ENCODE measurements around the gene ERGIC1.

DNA sequence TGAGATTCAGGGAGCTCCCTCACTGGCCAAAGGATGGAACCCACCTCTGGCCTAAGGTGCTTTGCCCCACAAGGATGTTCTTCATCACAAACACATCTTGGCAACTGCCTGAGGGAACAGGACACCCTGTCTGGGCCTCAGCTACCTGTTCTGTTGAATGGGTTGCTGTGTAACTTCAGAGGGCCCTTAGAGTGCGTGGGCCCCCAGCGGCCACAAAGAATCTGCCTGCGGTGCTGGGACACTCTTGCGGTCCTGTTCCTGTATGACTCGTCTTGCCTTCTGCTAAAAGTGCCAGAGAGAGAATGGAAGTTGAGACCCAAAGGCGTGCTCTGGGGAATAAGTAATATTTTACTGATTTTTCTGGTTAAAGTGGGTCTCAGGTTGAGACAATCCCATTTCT is 111.1 kb downstream of the ERGIC1 start:
- TF ChIP-seq, protein P1, sequence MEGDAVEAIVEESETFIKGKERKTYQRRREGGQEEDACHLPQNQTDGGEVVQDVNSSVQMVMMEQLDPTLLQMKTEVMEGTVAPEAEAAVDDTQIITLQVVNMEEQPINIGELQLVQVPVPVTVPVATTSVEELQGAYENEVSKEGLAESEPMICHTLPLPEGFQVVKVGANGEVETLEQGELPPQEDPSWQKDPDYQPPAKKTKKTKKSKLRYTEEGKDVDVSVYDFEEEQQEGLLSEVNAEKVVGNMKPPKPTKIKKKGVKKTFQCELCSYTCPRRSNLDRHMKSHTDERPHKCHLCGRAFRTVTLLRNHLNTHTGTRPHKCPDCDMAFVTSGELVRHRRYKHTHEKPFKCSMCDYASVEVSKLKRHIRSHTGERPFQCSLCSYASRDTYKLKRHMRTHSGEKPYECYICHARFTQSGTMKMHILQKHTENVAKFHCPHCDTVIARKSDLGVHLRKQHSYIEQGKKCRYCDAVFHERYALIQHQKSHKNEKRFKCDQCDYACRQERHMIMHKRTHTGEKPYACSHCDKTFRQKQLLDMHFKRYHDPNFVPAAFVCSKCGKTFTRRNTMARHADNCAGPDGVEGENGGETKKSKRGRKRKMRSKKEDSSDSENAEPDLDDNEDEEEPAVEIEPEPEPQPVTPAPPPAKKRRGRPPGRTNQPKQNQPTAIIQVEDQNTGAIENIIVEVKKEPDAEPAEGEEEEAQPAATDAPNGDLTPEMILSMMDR (IDR thresholded peaks at IDR 0.05; ENCODE audit: control extremely low read depth in 1 of 3, insufficient read depth in 1 of 3, low read depth in 1 of 3, low read length in 3 of 3): no peak
- TF ChIP-seq POLR2A (IDR thresholded peaks at IDR 0.05; ENCODE audit: control extremely low read depth in 1 of 2, low read depth in 2 of 2, low read length in 2 of 2): no peak
- TF ChIP-seq, protein P2, sequence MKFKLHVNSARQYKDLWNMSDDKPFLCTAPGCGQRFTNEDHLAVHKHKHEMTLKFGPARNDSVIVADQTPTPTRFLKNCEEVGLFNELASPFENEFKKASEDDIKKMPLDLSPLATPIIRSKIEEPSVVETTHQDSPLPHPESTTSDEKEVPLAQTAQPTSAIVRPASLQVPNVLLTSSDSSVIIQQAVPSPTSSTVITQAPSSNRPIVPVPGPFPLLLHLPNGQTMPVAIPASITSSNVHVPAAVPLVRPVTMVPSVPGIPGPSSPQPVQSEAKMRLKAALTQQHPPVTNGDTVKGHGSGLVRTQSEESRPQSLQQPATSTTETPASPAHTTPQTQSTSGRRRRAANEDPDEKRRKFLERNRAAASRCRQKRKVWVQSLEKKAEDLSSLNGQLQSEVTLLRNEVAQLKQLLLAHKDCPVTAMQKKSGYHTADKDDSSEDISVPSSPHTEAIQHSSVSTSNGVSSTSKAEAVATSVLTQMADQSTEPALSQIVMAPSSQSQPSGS (IDR thresholded peaks at IDR 0.05; ENCODE audit: low read length): no peak
- TF ChIP-seq TBP (IDR thresholded peaks at IDR 0.05; ENCODE audit: low read depth, low read length): no peak
- no peak for TF ChIP-seq CHD2 (IDR thresholded peaks at IDR 0.05; ENCODE audit: low read length)
- TF ChIP-seq YY1 (IDR thresholded peaks at IDR 0.05; ENCODE audit: low read depth, low read length): no peak
- no peak for TF ChIP-seq RAD21 (IDR thresholded peaks at IDR 0.05 in 1 of 2, conservative IDR thresholded peaks at IDR 0.05 in 1 of 2; ENCODE audit: low read depth in 2 of 2, low read length in 2 of 2)
- TF ChIP-seq, protein P3, sequence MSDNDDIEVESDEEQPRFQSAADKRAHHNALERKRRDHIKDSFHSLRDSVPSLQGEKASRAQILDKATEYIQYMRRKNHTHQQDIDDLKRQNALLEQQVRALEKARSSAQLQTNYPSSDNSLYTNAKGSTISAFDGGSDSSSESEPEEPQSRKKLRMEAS (IDR thresholded peaks at IDR 0.05): no peak
- no peak for TF ChIP-seq JUN (IDR thresholded peaks at IDR 0.05; ENCODE audit: low read depth, low read length)
- TF ChIP-seq SIN3A (conservative IDR thresholded peaks at IDR 0.05 in 1 of 2, IDR thresholded peaks at IDR 0.05 in 1 of 2; ENCODE audit: low read depth in 1 of 2, low read length in 2 of 2): no peak
- TF ChIP-seq TEAD4 (IDR thresholded peaks at IDR 0.05; ENCODE audit: low read depth, low read length): no peak
- TF ChIP-seq EP300 (IDR thresholded peaks at IDR 0.05; ENCODE audit: borderline replicate concordance in 1 of 2, low read depth in 2 of 2, low read length in 2 of 2): no peak
